WERI-Rb-1 (cell line): ENCODE measurements around the gene PAXX.
A peak's percentile ranks its signal among the peaks of the same experiment; 100 is the strongest.

Experiments
- DNase-seq: peaks from one replicate; pipeline ENCODE4 v3.0.0-alpha.2; 2020
- H3K27ac ChIP-seq: fragments of 250-450 bp; sonication (Bioruptor Pico); 2 replicates; pipeline ENCODE4 v1.5.1; 2020; ENCODE audit warnings: mild to moderate bottlenecking, moderate library complexity
- H3K27me3 ChIP-seq: fragments of 250-450 bp; sonication (Bioruptor Pico); 2 replicates; pipeline ENCODE4 v1.5.1; 2021; ENCODE audit warnings: mild to moderate bottlenecking, low read depth, moderate library complexity; ENCODE audit not compliant: insufficient read depth, severe bottlenecking
- H3K36me3 ChIP-seq: fragments of 250-450 bp; sonication (Bioruptor Pico); 2 replicates; pipeline ENCODE4 v1.5.1; 2020; ENCODE audit warnings: mild to moderate bottlenecking, moderate library complexity
- H3K4me3 ChIP-seq: 2 replicates; pipeline ENCODE4 v1.5.1; 2011; ENCODE audit warnings: low read depth, mild to moderate bottlenecking, control low read depth, low read length
- H3K9me3 ChIP-seq: fragments of 250-450 bp; sonication (Bioruptor Pico); 2 replicates; pipeline ENCODE4 v1.5.1; 2021; ENCODE audit warnings: mild to moderate bottlenecking, moderate library complexity; ENCODE audit not compliant: severe bottlenecking
- TF ChIP-seq, protein P1 (sequence below): IDR thresholded peaks from 2 replicates; pipeline ENCODE4 v1.5.1; 2011; ENCODE audit warnings: low read depth, mild to moderate bottlenecking, control low read depth, inconsistent platforms, low read length

The PAXX gene

DNA sequence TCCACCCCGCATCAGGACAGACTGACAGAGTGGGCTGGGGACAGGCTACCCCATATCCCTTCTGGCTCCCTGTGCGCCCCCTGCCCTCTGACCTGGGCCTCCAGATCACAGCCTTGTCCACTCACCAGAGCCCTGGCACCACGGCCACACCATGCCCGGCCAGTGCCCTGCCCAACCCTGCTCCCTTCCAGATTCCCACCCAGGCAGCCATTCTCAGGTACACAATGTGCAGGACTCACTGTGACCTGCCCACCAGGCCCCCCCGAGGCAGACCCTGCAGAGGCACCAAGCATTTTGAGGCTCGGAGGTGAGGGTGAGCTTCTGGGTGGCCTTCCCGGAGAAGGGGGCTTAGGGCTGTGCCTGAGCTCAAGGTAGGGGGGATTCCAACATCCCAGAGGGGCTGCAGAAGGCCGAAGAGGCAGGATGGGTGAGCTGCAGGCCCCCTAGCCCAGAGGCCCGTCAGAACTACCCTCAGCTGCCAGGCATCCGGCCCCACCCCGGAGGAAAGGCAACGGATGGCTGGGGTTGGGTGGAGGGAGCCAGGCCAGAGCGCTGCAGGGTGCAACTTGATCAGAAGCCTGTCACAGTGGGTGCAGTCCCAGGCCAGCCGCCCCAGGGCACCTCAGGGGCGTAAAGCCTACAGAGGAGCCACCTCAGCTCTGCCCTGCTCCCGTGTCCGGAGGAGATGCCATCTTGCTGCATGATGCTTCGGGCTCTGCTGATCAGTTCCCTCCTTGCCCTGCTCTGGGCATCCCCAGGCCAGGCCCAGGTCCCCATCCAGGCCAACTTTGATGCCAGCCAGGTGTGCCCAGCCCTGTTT, 9.8 kb upstream of the PAXX start, which contains the start of gene LCNL1:
LCNL1 (plus strand) TSS at position 762 of the 820 bp plus-strand sequence. CDS start 594 bp downstream, outside the sequence.
- TF ChIP-seq, protein P1, sequence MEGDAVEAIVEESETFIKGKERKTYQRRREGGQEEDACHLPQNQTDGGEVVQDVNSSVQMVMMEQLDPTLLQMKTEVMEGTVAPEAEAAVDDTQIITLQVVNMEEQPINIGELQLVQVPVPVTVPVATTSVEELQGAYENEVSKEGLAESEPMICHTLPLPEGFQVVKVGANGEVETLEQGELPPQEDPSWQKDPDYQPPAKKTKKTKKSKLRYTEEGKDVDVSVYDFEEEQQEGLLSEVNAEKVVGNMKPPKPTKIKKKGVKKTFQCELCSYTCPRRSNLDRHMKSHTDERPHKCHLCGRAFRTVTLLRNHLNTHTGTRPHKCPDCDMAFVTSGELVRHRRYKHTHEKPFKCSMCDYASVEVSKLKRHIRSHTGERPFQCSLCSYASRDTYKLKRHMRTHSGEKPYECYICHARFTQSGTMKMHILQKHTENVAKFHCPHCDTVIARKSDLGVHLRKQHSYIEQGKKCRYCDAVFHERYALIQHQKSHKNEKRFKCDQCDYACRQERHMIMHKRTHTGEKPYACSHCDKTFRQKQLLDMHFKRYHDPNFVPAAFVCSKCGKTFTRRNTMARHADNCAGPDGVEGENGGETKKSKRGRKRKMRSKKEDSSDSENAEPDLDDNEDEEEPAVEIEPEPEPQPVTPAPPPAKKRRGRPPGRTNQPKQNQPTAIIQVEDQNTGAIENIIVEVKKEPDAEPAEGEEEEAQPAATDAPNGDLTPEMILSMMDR = no peak
- no peak for DNase-seq
- Histone ChIP-seq H3K9me3 (no peaks in the 10 kb centered on the region), H3K36me3 (no peaks in the 10 kb centered on the region), H3K4me3 (no peak within 1 kb of the TSS), H3K27ac (peak within 1 kb of the TSS; percentile 59), H3K27me3 (no peaks in the 10 kb centered on the region)

DNA sequence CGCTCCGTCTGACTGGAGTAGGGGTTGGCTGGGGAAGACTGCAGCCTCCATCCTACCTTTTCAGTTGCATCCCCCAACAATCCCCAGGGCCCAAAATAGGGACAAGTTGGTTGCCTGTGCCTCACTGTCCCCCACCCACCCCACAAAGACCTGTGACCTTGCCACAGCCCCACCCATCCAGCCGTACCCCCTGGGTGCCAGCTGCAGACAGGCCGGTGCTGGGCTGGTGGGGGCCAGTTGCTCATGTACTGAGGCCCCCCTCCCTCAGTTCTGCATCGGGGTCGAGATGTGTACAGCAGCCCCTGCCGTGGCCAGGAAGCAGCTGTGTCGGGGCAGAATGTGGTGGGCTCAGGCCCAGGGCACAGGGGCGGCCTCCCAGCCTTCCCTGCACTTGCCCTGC, 9.1 kb upstream of the PAXX start:
- TF ChIP-seq, protein P1 = no peak
- Histone ChIP-seq H3K4me3 (no peak overlapping the region), H3K9me3 (no peaks in the 10 kb centered on the region), H3K36me3 (no peaks in the 10 kb centered on the region), H3K27ac (no peak overlapping the region; the same call in 1 of the 2 replicates), H3K27me3 (no peaks in the 10 kb centered on the region)
- DNase-seq = no peak

DNA sequence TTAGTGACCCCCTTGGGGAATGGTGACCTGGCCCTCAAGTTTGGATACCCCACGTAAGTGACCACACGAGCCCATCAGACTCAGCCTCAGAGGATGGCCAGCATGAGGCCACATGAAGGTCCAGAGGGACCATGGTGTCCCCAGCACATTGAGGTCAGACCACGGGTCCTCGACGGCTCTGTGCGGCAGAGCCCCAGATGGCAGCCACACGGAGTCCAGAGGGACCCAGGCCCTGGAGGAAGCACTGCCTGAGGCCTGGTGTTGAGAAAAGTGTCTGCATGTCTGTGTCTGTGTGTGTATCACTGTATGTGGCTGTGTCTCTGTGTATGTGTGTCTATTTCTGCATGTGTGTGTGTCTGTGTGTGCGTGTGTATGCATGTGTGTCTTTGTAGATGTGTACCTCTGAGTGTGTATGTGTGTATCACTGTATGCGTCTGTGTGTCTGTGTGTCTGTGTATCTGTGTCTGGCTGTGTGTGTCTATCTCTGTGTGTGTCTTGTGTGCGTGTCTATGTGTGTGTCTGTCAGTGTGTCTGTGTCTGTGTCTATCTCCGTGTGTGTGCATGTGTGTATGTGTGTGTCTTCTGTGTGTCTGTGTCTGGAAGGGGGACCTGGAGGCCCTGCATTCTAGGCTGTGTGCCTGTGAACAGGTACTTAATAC, 8.4 kb upstream of the PAXX start:
- TF ChIP-seq, protein P1 = no peak
- H3K4me3 ChIP-seq = no peak overlapping the region
- no peaks in the 10 kb centered on the region for H3K27me3 ChIP-seq
- no peak overlapping the region; the same call in 1 of the 2 replicates for H3K27ac ChIP-seq
- no peaks in the 10 kb centered on the region for H3K9me3 ChIP-seq
- H3K36me3 ChIP-seq = no peaks in the 10 kb centered on the region
- no peak for DNase-seq

GRCh38 chr9:136984464-136985026, 7.7 kb upstream of the PAXX start:
- no peaks in the 10 kb centered on the region for H3K27me3 ChIP-seq

DNA sequence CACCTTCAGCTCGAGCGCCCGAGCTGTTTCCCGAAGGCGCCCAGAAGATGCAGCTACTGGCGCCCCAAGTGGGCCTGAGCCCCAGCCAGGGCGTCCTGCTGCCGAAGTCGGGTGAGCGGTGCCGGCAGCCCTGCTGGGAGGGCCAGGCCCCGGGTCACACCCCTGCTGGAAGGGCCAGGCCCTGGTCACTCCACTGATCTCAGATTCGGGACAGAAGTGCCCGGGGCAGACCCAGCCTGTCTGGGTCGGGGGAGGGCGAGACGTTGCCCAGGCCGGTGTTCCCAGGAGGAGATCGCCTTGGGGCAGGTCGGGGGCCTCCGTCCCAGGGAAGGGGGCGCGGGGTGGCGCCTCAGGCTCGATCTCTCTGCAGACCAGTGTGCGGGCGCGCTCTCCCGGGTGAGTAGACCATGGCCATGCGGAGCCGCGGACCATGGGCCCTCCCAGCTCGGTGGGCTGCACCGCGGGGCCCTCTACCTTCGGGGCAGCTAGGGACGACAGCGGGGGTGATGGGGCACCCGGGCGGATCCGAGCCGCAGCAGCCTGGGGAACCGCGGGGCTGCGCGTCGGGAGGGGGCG, 7.1 kb upstream of the PAXX start:
- Histone ChIP-seq H3K4me3 (no peak overlapping the region), H3K36me3 (no peaks in the 10 kb centered on the region), H3K27ac (no peak overlapping the region), H3K9me3 (no peaks in the 10 kb centered on the region), H3K27me3 (no peaks in the 10 kb centered on the region)
- no peak for DNase-seq
- TF ChIP-seq, protein P1 = no peak

More at GRCh38 chr9:136984464-136985026, 7.7 kb upstream of the PAXX start:
- Histone ChIP-seq H3K36me3 (no peaks in the 10 kb centered on the region), H3K4me3 (no peak overlapping the region), H3K9me3 (no peaks in the 10 kb centered on the region), H3K27ac (no peak overlapping the region)
- TF ChIP-seq, protein P1 = no peak
- no peak for DNase-seq
